ENCODE measurements around the gene HOOK2. TPM values are rescaled to one million over a fixed set of nuclear protein-coding genes. Genes with fewer than 3 reads are reported as not detected.
A peak's percentile ranks its signal among the peaks of the same experiment; 100 is the strongest.

Gene HOOK2
- total and polyA plus RNA-seq, 2 of the 13 experiments (the other 11 are each of a cell fraction or from before 2014, with no cell fraction given), result 9.2 to 12.9 TPM

DNA sequence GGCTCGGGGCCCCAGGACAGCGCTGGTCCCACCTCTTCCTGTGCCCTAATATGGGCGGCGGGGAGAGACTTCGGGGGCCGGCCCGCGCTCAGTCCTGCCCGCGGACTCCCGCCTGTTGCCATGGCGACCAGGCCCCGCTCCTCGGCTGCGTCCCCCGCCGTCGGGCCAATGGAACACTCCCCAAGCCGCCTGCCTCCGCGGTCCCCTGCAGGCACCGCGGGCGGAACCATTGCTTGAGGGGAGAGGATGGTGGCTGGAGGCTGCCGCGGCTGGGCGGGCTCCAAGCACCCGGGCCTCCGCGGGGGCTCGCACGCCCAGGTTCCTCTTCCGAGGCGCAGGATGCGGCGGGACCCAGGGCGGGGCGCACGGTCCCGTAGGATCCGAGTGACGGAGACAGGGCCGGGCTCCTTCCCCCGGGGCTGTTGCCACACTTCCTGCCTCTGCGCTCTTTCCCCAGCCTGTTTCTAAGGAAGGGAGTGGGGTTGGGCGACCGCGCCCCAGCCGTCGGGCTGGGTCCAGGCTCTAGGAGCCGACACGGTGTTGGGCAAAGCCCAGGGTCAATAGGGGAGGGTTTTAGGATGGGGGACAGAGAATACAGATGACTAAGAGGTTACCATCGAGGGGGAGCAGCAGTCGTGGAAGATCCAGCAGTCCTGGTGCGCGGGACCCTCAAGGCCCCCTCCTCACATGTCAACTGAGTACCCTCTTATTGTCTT lies 14.7 kb upstream of the HOOK2 start (continued):
- TF ChIP-seq AHDC1 (CRISPR knock-in tag; IDR thresholded peaks at IDR 0.05; ENCODE audit: borderline replicate concordance) (no peak), ZNF121 (CRISPR knock-in tag; IDR thresholded peaks at IDR 0.05) (no peak), MED1 (CRISPR knock-in tag; IDR thresholded peaks at IDR 0.05) (no peak), CREBL2 (CRISPR knock-in tag; IDR thresholded peaks at IDR 0.05; ENCODE audit: borderline replicate concordance) (no peak), ZNF7 (CRISPR knock-in tag; IDR thresholded peaks at IDR 0.05) (no peak), ZNF280B (CRISPR knock-in tag; IDR thresholded peaks at IDR 0.05; ENCODE audit: borderline replicate concordance) (0 out of 2 replicates have a peak, but pooled peaks have one; percentile 42), SMAD1 (CRISPR knock-in tag; IDR thresholded peaks at IDR 0.05; ENCODE audit: borderline replicate concordance, low read depth) (no peak), SPEN (CRISPR knock-in tag; IDR thresholded peaks at IDR 0.05; ENCODE audit: low read depth) (no peak), ZNF510 (CRISPR knock-in tag; IDR thresholded peaks at IDR 0.05; ENCODE audit: low read depth) (no peak), ZNF451 (CRISPR knock-in tag; IDR thresholded peaks at IDR 0.05) (no peak; the same call in 1 of the 2 replicates), SP2 (CRISPR knock-in tag; IDR thresholded peaks at IDR 0.05) (no peak), ZNF883 (CRISPR knock-in tag; IDR thresholded peaks at IDR 0.05; ENCODE audit: not compliant biosample characterization) (no peak), FIP1L1 (IDR thresholded peaks at IDR 0.05; ENCODE audit: borderline replicate concordance, insufficient read depth, low read depth, low read length) (no peak), RELA (CRISPR knock-in tag; IDR thresholded peaks at IDR 0.05) (no peak), ZFAT (CRISPR knock-in tag; conservative IDR thresholded peaks at IDR 0.05) (no peak), MXI1 (IDR thresholded peaks at IDR 0.05; ENCODE audit: borderline replicate concordance, low read depth, low read length) (peak; percentile 81; the same call in 2 of the 3 replicates), CENPT (CRISPR knock-in tag; IDR thresholded peaks at IDR 0.05; ENCODE audit: low read depth) (no peak)
- TF ChIP-seq, protein P1, sequence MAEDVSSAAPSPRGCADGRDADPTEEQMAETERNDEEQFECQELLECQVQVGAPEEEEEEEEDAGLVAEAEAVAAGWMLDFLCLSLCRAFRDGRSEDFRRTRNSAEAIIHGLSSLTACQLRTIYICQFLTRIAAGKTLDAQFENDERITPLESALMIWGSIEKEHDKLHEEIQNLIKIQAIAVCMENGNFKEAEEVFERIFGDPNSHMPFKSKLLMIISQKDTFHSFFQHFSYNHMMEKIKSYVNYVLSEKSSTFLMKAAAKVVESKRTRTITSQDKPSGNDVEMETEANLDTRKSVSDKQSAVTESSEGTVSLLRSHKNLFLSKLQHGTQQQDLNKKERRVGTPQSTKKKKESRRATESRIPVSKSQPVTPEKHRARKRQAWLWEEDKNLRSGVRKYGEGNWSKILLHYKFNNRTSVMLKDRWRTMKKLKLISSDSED (CRISPR knock-in tag; IDR thresholded peaks at IDR 0.05), result no peak
- TF ChIP-seq, protein P2, sequence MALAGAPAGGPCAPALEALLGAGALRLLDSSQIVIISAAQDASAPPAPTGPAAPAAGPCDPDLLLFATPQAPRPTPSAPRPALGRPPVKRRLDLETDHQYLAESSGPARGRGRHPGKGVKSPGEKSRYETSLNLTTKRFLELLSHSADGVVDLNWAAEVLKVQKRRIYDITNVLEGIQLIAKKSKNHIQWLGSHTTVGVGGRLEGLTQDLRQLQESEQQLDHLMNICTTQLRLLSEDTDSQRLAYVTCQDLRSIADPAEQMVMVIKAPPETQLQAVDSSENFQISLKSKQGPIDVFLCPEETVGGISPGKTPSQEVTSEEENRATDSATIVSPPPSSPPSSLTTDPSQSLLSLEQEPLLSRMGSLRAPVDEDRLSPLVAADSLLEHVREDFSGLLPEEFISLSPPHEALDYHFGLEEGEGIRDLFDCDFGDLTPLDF (CRISPR knock-in tag; IDR thresholded peaks at IDR 0.05), result peak; percentile 78; the same call in 1 of the 2 replicates

Data from HepG2 (cell line).